Sigmoid colon (tissue), 7 donors: ENCODE results near the gene TRPM3. TPM values are rescaled to one million over a fixed set of nuclear protein-coding genes. Genes with fewer than 3 reads are reported as not detected.

Experiments
- DNase-seq: peaks from one replicate; pipeline ENCODE4 v3.0.0-alpha.2; 2019
- H3K27ac ChIP-seq, 4 donors: fragments of 200-600 bp; sonication (generic); one replicate each; pipeline ENCODE4 v1.5.1; 2016 to 2019; ENCODE audit warnings: mild to moderate bottlenecking in 1 of 4
- H3K27me3 ChIP-seq, 3 donors: fragments of 200-600 bp; sonication (generic); one replicate each; pipeline ENCODE4 v1.5.1; 2019; ENCODE audit warnings: mild to moderate bottlenecking in 1 of 3
- H3K36me3 ChIP-seq, 4 donors: fragments of 200-600 bp; sonication (generic); one replicate each; pipeline ENCODE4 v1.5.1; 2016 to 2019
- H3K4me1 ChIP-seq, 4 donors: fragments of 200-600 bp; sonication (generic); one replicate each; pipeline ENCODE4 v1.5.1; 2017 to 2019
- H3K4me3 ChIP-seq, 4 donors: fragments of 200-600 bp; sonication (generic); one replicate each; pipeline ENCODE4 v1.5.1; 2017 to 2019; ENCODE audit warnings: mild to moderate bottlenecking in 2 of 4, moderate library complexity in 1 of 4
- H3K9me3 ChIP-seq, 4 donors: fragments of 200-600 bp in 3 of 4; sonication (generic) in 3 of 4; one replicate each; pipeline versions ENCODE4 v1.5.1 to v1.6.1; 2013 to 2019
- EP300 ChIP-seq, 4 donors: sonication (generic); formaldehyde crosslinking; IDR thresholded peaks; one replicate each; pipeline ENCODE4 v1.6.1; 2017; ENCODE audit warnings: antibody characterized with exemption in 4 of 4
- POLR2A ChIP-seq, 2 donors: fragments of 450-650 bp; IDR thresholded peaks; one replicate each; pipeline ENCODE4 v1.6.1; 2016; ENCODE audit warnings: antibody characterized with exemption in 2 of 2, mild to moderate bottlenecking in 2 of 2, moderate library complexity in 2 of 2
- POLR2AphosphoS5 ChIP-seq, 4 donors: sonication (generic); formaldehyde crosslinking; IDR thresholded peaks; one replicate each; pipeline ENCODE4 v1.6.1; 2017; ENCODE audit warnings: antibody characterized with exemption in 4 of 4
- WGBS, 2 donors: extraction: QIAGEN DNeasy Blood & Tissue Kit; methylation state at CpG; one replicate each; pipeline ENCODE4 v1.1.7; 2013; 5-methylcytosine and 5-hydroxymethylcytosine counted together
- intact Hi-C: fragments of 100-400 bp; cut with DNase I; formaldehyde crosslinking; loops from one replicate; pipeline ENCODE4 v1.15.1; 2023
- polyA plus RNA-seq, 3 donors: library from polyadenylated mRNA; stranded (reverse); fragments of 200-250 nt; gene quantifications; one replicate each; pipeline ENCODE4 v1.2.3, GENCODE V29; 2013
- total RNA-seq, 4 donors: library from RNA; depleted of rRNA; stranded (reverse); fragments of >200 nt; gene quantifications; one replicate each; pipeline ENCODE4 v1.1.0, GENCODE V29; 2016
- TF ChIP-seq, protein P1 (sequence below), 4 experiments: fragments of 450-650 bp in 3 of 4; fragments of 200-600 bp in 1 of 4; IDR thresholded peaks; one replicate each; pipeline ENCODE4 v1.5.1; 2016 to 2019; ENCODE audit warnings: antibody characterized with exemption in 4 of 4, mild to moderate bottlenecking in 3 of 4, moderate library complexity in 2 of 4
- donor health status: healthy with polysubstance abuse.
- donor health status: Bipolar disorder and iron deficiency.
- donor health status: healthy.

Gene TRPM3
- total and polyA plus RNA-seq, 7 donors, result 0.07 to 1.8 (median 0.41) TPM; not detected in 2

DNA sequence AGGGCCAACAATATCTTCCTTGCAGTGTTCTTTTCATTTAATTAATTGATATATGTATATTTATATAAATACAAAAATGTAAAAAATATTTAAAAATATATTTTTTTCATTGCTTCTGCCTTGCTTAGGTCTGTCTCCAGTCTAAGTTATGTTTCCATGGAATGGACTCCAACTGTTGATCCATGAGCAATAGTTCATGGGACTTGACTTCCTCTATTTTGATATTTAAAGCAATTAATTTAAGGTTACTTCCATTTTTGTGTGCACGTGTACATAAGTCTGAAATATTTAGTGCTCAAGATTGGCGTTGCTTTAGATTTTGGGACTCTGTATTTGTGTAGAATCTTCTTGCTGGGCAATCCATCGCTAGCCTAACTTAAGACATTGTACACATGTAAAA lies 551.6 kb downstream of the TRPM3 start:
- TF ChIP-seq, protein P1, sequence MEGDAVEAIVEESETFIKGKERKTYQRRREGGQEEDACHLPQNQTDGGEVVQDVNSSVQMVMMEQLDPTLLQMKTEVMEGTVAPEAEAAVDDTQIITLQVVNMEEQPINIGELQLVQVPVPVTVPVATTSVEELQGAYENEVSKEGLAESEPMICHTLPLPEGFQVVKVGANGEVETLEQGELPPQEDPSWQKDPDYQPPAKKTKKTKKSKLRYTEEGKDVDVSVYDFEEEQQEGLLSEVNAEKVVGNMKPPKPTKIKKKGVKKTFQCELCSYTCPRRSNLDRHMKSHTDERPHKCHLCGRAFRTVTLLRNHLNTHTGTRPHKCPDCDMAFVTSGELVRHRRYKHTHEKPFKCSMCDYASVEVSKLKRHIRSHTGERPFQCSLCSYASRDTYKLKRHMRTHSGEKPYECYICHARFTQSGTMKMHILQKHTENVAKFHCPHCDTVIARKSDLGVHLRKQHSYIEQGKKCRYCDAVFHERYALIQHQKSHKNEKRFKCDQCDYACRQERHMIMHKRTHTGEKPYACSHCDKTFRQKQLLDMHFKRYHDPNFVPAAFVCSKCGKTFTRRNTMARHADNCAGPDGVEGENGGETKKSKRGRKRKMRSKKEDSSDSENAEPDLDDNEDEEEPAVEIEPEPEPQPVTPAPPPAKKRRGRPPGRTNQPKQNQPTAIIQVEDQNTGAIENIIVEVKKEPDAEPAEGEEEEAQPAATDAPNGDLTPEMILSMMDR (IDR thresholded peaks at IDR 0.05), result no peak
- no peaks in the 10 kb centered on the region for H3K9me3 ChIP-seq
- H3K27me3 ChIP-seq, result no peaks in the 10 kb centered on the region
- H3K4me1 ChIP-seq, result peaks cover 0 to 26% (median 22%) of the 10 kb centered on the region in 4 donors
- no peaks in the 10 kb centered on the region for H3K36me3 ChIP-seq
- peak overlapping the region in 1 of 4 donors; percentile 26 for H3K27ac ChIP-seq
- H3K4me3 ChIP-seq, result no peak overlapping the region
- WGBS, 2 donors, result 79 to 90% methylated on average over 3 of the region's 3 CpGs
- intact Hi-C loops, result no loop called here
- no peak for DNase-seq

DNA sequence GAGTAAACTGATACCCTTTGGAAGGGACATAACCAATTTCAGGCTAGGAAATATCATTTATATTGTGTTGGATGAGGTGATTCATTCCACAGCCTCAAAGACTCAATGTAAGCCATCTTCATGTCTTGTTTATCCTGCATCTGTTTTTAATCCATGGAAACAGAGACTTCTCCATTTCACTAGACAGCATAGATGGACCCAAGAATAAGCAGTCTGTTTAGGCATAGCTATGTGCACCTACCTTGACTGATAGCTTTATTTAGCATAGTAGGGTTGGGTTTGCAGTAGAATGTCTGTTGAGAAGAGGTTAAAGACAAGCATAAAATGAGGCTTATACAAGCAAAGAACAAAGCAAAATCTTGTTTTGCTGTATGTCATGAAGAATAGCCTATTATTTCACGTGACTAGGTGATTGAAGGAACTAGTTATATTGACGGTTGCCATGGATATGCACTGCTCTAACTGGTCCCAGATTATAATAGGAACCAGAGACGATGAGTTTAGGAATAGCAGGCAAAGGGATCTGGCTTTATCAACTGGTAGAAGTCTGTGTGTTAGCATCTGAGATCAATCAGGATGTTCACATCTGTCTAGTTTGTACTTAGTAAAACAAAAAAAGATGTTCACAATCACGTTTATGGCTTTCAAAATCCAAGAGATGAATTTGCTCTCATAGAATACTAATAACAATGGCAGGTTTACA lies 552.2 kb downstream of the TRPM3 start:
- WGBS, 2 donors, result 73 to 82% methylated on average over 4 of the region's 4 CpGs
- H3K27ac ChIP-seq, result peak overlapping the region in 1 of 4 donors; percentile 26
- H3K4me3 ChIP-seq, result no peak overlapping the region
- TF ChIP-seq POLR2A (IDR thresholded peaks at IDR 0.05), result no peak
- DNase-seq, result no peak
- no peaks in the 10 kb centered on the region for H3K36me3 ChIP-seq
- intact Hi-C loops, result no loop called here
- no peaks in the 10 kb centered on the region for H3K27me3 ChIP-seq
- peaks cover 0 to 21% (median 17%) of the 10 kb centered on the region in 4 donors for H3K4me1 ChIP-seq
- no peaks in the 10 kb centered on the region for H3K9me3 ChIP-seq

DNA sequence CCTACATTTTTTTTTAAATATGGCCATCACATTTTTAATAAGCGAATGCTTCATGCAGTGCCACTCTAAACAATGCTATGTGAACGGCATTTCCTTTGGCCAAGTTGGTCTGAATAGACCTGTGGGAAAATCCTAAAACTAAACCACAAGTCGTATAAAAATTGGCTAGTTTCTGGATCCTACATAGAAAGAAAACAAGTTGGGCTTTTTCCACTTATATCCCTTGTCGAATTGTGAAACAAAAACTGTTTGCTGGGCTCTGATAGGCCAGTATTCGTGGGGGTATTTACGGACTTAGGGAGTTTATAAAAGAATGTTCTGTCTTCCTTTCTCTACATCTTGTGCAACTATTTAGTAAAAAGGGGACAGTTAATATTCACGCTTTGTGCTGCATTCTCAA lies 553.9 kb downstream of the TRPM3 start:
- Histone ChIP-seq H3K4me3 (no peak overlapping the region), H3K9me3 (no peaks in the 10 kb centered on the region), H3K36me3 (no peaks in the 10 kb centered on the region), H3K27me3 (no peaks in the 10 kb centered on the region), H3K4me1 (peaks cover 0 to 14% (median 11%) of the 10 kb centered on the region in 4 donors), H3K27ac (no peak overlapping the region)
- intact Hi-C loops, result no loop called here
- DNase-seq, result no peak
- 81 to 82% methylated on average over 7 of the region's 7 CpGs for WGBS, 2 donors
- no peak for TF ChIP-seq POLR2A (IDR thresholded peaks at IDR 0.05)
- TF ChIP-seq EP300 (IDR thresholded peaks at IDR 0.05), result no peak
- TF ChIP-seq, protein P1 (IDR thresholded peaks at IDR 0.05), result no peak
- no peak for TF ChIP-seq POLR2AphosphoS5 (IDR thresholded peaks at IDR 0.05)

DNA sequence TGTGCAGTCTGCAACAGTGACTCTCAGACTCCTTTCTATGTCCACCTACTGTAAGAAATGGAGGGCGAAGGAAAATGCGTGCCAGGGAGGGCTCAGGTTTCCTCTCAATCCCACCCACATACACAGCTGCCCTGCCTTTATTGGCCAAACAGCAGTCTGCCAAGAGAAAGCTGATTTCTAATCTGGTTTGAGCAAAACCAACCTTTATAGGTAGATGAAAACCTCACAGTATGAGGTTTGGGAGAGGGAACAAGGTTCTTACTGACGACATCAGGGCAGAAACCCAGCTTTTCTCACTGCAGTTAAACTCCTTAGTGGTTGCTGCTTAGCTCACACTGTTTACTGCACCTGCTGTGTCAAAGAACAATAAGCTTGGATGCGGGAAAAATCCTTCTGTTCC lies 554.7 kb downstream of the TRPM3 start:
- WGBS, 2 donors, result 52 to 72% methylated on average over 4 of the region's 4 CpGs
- DNase-seq, result no peak
- H3K9me3 ChIP-seq, result no peaks in the 10 kb centered on the region
- intact Hi-C loops, result no loop called here
- H3K27ac ChIP-seq, result no peak overlapping the region
- TF ChIP-seq, protein P1 (IDR thresholded peaks at IDR 0.05), result no peak
- TF ChIP-seq EP300 (IDR thresholded peaks at IDR 0.05) (no peak), POLR2AphosphoS5 (IDR thresholded peaks at IDR 0.05) (no peak), POLR2A (IDR thresholded peaks at IDR 0.05) (no peak)
- H3K4me1 ChIP-seq, result peaks cover 0 to 14% (median 11%) of the 10 kb centered on the region in 4 donors
- no peaks in the 10 kb centered on the region for H3K36me3 ChIP-seq
- no peaks in the 10 kb centered on the region for H3K27me3 ChIP-seq
- H3K4me3 ChIP-seq, result no peak overlapping the region

DNA sequence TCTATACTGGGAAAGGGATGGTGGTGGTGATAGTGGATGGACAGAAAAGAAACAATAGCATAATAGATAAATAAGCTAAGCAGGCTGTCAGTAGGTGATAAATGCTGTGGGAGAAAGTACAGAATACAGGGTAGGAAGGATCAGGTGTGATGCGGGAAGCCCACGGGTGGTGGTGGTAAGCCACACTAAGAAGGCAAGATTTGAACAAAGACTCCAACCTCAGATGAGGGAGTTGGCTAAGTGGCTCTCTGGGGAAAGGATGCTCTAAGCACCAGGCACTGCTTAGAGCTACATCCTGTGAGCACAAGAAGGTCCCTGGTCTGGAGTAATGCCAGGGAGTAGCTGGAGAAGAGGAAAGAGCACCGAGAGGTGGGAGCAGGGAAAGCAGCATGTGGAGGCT lies 555.4 kb downstream of the TRPM3 start:
- Histone ChIP-seq H3K4me3 (no peak overlapping the region), H3K27me3 (no peaks in the 10 kb centered on the region), H3K9me3 (no peaks in the 10 kb centered on the region), H3K4me1 (peaks cover 0 to 14% (median 11%) of the 10 kb centered on the region in 4 donors), H3K36me3 (no peaks in the 10 kb centered on the region), H3K27ac (no peak overlapping the region)
- no peak for DNase-seq
- TF ChIP-seq EP300 (IDR thresholded peaks at IDR 0.05) (no peak), POLR2AphosphoS5 (IDR thresholded peaks at IDR 0.05) (no peak), POLR2A (IDR thresholded peaks at IDR 0.05) (no peak)
- TF ChIP-seq, protein P1 (IDR thresholded peaks at IDR 0.05), result no peak
- 71 to 84% methylated on average over 3 of the region's 3 CpGs for WGBS, 2 donors
- intact Hi-C loops, result no loop called here
